IMR-90 (cell line): ENCODE results near the gene ARHGAP32. TPM values are rescaled to one million over a fixed set of nuclear protein-coding genes. Genes with fewer than 3 reads are reported as not detected.

Experiments used
- ATAC-seq: fragments of 200-7000 bp; cut with Tn5 transposase; 2 replicates; pipeline ENCODE4 v1.9.1; 2020; ENCODE audit warnings: low read depth, mild to moderate bottlenecking, moderate library complexity
- BruUV-seq: library from RNA; stranded (reverse); fragments of 400-500 nt; replicated peaks from 2 replicates; lab custom pipeline; 2021; lab: Mats Ljungman, UMichigan
- CTCF ChIA-PET: fragments of 300-600 bp; formaldehyde crosslinking; extraction: SDS; loops from one replicate; lab custom pipeline; 2021; ENCODE audit warnings: antibody characterized with exemption; lab: Yijun Ruan, JAX
- POLR2A ChIA-PET: fragments of 300-600 bp; sonication (Branson Sonifier 250); formaldehyde crosslinking; loops from one replicate; lab custom pipeline; 2022; ENCODE audit warnings: antibody characterized with exemption; ENCODE audit not compliant: unreplicated experiment; lab: Charles Lee
- DNase-seq: peaks from one replicate; pipeline ENCODE4 v3.0.0; 2013
- H2AFZ ChIP-seq: replicated peaks from 2 replicates; pipeline ENCODE3; 2013; ENCODE audit warnings: low read length, mild to moderate bottlenecking; ENCODE audit not compliant: poor library complexity
- H2AK5ac ChIP-seq: 2 replicates; pipeline ENCODE4 v1.6.1; 2013; ENCODE audit warnings: low read depth, low read length, inconsistent platforms
- H2AK9ac ChIP-seq: replicated peaks from 2 replicates; pipeline ENCODE3; 2013; ENCODE audit warnings: mild to moderate bottlenecking, low read depth, low read length, moderate library complexity; ENCODE audit not compliant: poor library complexity
- H2BK120ac ChIP-seq: 2 replicates; pipeline ENCODE4 v1.6.1; 2013; ENCODE audit warnings: low read depth, low read length, inconsistent platforms
- H2BK15ac ChIP-seq: 3 replicates; pipeline ENCODE4 v1.6.1; 2013; ENCODE audit warnings: low read depth, low read length, inconsistent platforms
- H2BK20ac ChIP-seq: 2 replicates; pipeline ENCODE4 v1.6.1; 2013; ENCODE audit warnings: low read depth, mild to moderate bottlenecking, inconsistent platforms, low read length, moderate library complexity
- H2BK5ac ChIP-seq: 2 replicates; pipeline ENCODE4 v1.6.1; 2013; ENCODE audit warnings: mild to moderate bottlenecking, low read depth, low read length, inconsistent platforms; ENCODE audit not compliant: poor library complexity, severe bottlenecking
- H3K14ac ChIP-seq: replicated peaks from 2 replicates; pipeline ENCODE4 v1.6.1; 2013; ENCODE audit warnings: low read depth, low read length, inconsistent platforms
- H3K18ac ChIP-seq: 2 replicates; pipeline ENCODE4 v1.6.1; 2013; ENCODE audit warnings: low read depth, low read length, control low read depth
- H3K23ac ChIP-seq: 2 replicates; pipeline ENCODE4 v1.6.1; 2013; ENCODE audit warnings: low read depth, low read length, inconsistent platforms
- H3K27ac ChIP-seq: 2 replicates; pipeline ENCODE4 v1.5.1; 2013; ENCODE audit warnings: mild to moderate bottlenecking, control low read depth, low read length; ENCODE audit not compliant: insufficient read depth
- H3K27me3 ChIP-seq: 2 replicates; pipeline ENCODE4 v1.6.1; 2013; ENCODE audit warnings: low read length; ENCODE audit not compliant: control insufficient read depth, insufficient read depth
- H3K36me3 ChIP-seq: 2 replicates; pipeline ENCODE4 v1.6.1; 2013; ENCODE audit warnings: low read length, mixed read lengths; ENCODE audit not compliant: control insufficient read depth, insufficient read depth
- H3K4ac ChIP-seq: 2 replicates; pipeline ENCODE4 v1.6.1; 2013; ENCODE audit warnings: low read depth, low read length, inconsistent platforms
- H3K4me1 ChIP-seq: 2 replicates; pipeline ENCODE4 v1.6.1; 2013; ENCODE audit warnings: low read length, mixed read lengths; ENCODE audit not compliant: control insufficient read depth, insufficient read depth
- H3K4me2 ChIP-seq: 2 replicates; pipeline ENCODE4 v1.6.1; 2013; ENCODE audit warnings: low read depth, mild to moderate bottlenecking, control low read depth, low read length, moderate library complexity
- H3K4me3 ChIP-seq: 2 replicates; pipeline ENCODE4 v1.5.1; 2013; ENCODE audit warnings: low read depth, mild to moderate bottlenecking, control low read depth, low read length, moderate library complexity; ENCODE audit not compliant: insufficient read depth
- H3K56ac ChIP-seq: 2 replicates; pipeline ENCODE4 v1.6.1; 2013; ENCODE audit warnings: low read length, inconsistent platforms; ENCODE audit not compliant: insufficient read depth; ENCODE audit errors: extremely low read depth
- H3K79me1 ChIP-seq, 2 experiments: 2 replicates each; pipeline ENCODE4 v1.6.1; 2013; ENCODE audit warnings: low read length in 2 of 2, inconsistent platforms in 1 of 2, low read depth in 1 of 2
- H3K9ac ChIP-seq: 2 replicates; pipeline ENCODE4 v1.6.1; 2013; ENCODE audit warnings: low read depth, low read length, control low read depth
- H3K9me1 ChIP-seq: 2 replicates; pipeline ENCODE4 v1.6.1; 2013; ENCODE audit warnings: low read length, inconsistent platforms; ENCODE audit not compliant: insufficient read depth
- H3K9me3 ChIP-seq: 2 replicates; pipeline ENCODE4 v1.6.1; 2013; ENCODE audit warnings: low read length; ENCODE audit not compliant: control insufficient read depth, insufficient read depth
- H4K20me1 ChIP-seq: 2 replicates; pipeline ENCODE4 v1.6.1; 2013; ENCODE audit warnings: low read length, inconsistent platforms; ENCODE audit not compliant: insufficient read depth
- H4K5ac ChIP-seq: 2 replicates; pipeline ENCODE4 v1.6.1; 2013; ENCODE audit warnings: mild to moderate bottlenecking, low read depth, low read length, control low read depth
- H4K8ac ChIP-seq, 2 experiments: 2 replicates each; pipeline ENCODE4 v1.6.1; 2013; ENCODE audit warnings: low read depth in 2 of 2, low read length in 2 of 2, control low read depth in 1 of 2, inconsistent platforms in 1 of 2
- H4K91ac ChIP-seq: 2 replicates; pipeline ENCODE4 v1.6.1; 2013; ENCODE audit warnings: low read depth, low read length, inconsistent platforms; ENCODE audit not compliant: insufficient read depth
- BHLHE40 ChIP-seq: fragments of 150-350 bp; IDR thresholded peaks from 2 replicates; pipeline ENCODE4 v1.6.1; 2016; ENCODE audit warnings: mild to moderate bottlenecking, low read depth, low read length
- CEBPB ChIP-seq: IDR thresholded peaks from 2 replicates; pipeline ENCODE4 v1.6.1; 2012; ENCODE audit warnings: low read depth, low read length, improper control_type of control experiment
- ELK1 ChIP-seq: fragments of 150-350 bp; IDR thresholded peaks from 2 replicates; pipeline ENCODE4 v1.6.1; 2016; ENCODE audit warnings: low read depth, mild to moderate bottlenecking, low read length, moderate library complexity, borderline replicate concordance
- FOS ChIP-seq: fragments of 150-350 bp; IDR thresholded peaks from 2 replicates; pipeline ENCODE4 v1.6.1; 2016; ENCODE audit warnings: low read depth, low read length
- MAFK ChIP-seq: IDR thresholded peaks from 2 replicates; pipeline ENCODE4 v1.6.1; 2012; ENCODE audit warnings: low read depth, low read length, improper control_type of control experiment
- MAZ ChIP-seq: IDR thresholded peaks from 2 replicates; pipeline ENCODE4 v1.6.1; 2012; ENCODE audit warnings: low read depth, mild to moderate bottlenecking, low read length, improper control_type of control experiment, moderate library complexity, borderline replicate concordance
- MXI1 ChIP-seq: IDR thresholded peaks from 2 replicates; pipeline ENCODE4 v1.6.1; 2012; ENCODE audit warnings: low read depth, mild to moderate bottlenecking, low read length, moderate library complexity, borderline replicate concordance
- NFE2L2 ChIP-seq: fragments of 150-350 bp; IDR thresholded peaks from 2 replicates; pipeline ENCODE4 v1.6.1; 2016; ENCODE audit warnings: low read depth, mild to moderate bottlenecking, low read length
- POLR2A ChIP-seq: IDR thresholded peaks from 2 replicates; pipeline ENCODE4 v1.6.1; 2012; ENCODE audit warnings: mild to moderate bottlenecking, low read depth, low read length
- RCOR1 ChIP-seq: IDR thresholded peaks from 2 replicates; pipeline ENCODE4 v1.6.1; 2012; ENCODE audit warnings: mild to moderate bottlenecking, low read length, improper control_type of control experiment; ENCODE audit not compliant: insufficient replicate concordance
- RFX5 ChIP-seq: IDR thresholded peaks from 2 replicates; pipeline ENCODE4 v1.8.0; 2012; ENCODE audit warnings: low read depth, mild to moderate bottlenecking, low read length, moderate library complexity
- SMC3 ChIP-seq: fragments of 150-350 bp; IDR thresholded peaks from 2 replicates; pipeline ENCODE4 v1.6.1; 2016; ENCODE audit warnings: low read depth, mild to moderate bottlenecking, antibody characterized with exemption, low read length, moderate library complexity
- USF2 ChIP-seq: fragments of 150-350 bp; IDR thresholded peaks from 2 replicates; pipeline ENCODE4 v1.6.1; 2017; ENCODE audit warnings: mild to moderate bottlenecking, antibody characterized with exemption, low read length, low read depth
- WGBS, 2 experiments: methylation state at CpG; one replicate each; pipeline versions ENCODE4 v1.1.5 to v1.1.7; 2013; ENCODE audit warnings: missing lambda C conversion rate in 2 of 2; ENCODE audit not compliant: insufficient read length in 1 of 2; ENCODE audit errors: extremely low coverage in 2 of 2; 5-methylcytosine and 5-hydroxymethylcytosine counted together
- dilution Hi-C: fragments of 300-500 bp; cut with HindIII; formaldehyde crosslinking; loops from one replicate; pipeline ENCODE4 v1.14.3; 2018; ENCODE audit warnings: low sequenced_read_pairs; ENCODE audit not compliant: unreplicated experiment
- in situ Hi-C: fragments of 300-500 bp; cut with MboI; formaldehyde crosslinking; loops from 3 replicates; pipeline ENCODE4 v1.14.3; 2019; ENCODE audit warnings: low sequenced_read_pairs, inconsistent platforms, mixed read lengths
- intact Hi-C: fragments of 100-400 bp; cut with micrococcal nuclease; formaldehyde crosslinking; loops from 2 replicates; pipeline ENCODE4 v1.10.0; 2022
- polyA plus RNA-seq, 3 experiments: library from polyadenylated mRNA; depleted of rRNA; stranded (reverse); fragments of >200 nt; gene quantifications; 2 replicates each; pipeline ENCODE4 v1.2.3, GENCODE V29; 2012; ENCODE audit warnings: low replicate concordance in 1 of 3
- total RNA-seq: library from RNA; depleted of rRNA; stranded (reverse); fragments of >200 nt; gene quantifications from 2 replicates; pipeline ENCODE4 v1.2.3, GENCODE V29; 2012

ARHGAP32 gene
- total and polyA plus RNA-seq, 2 of the 4 experiments (the other 2 are of a cell fraction): 4.1 to 8.4 TPM

GRCh38 chr11:129215506-129216245 lies 23.6 kb upstream of the ARHGAP32 start:
- Histone ChIP-seq H3K9me1 (no peaks in the 10 kb centered on the region), H3K14ac (no peak overlapping the region), H2BK5ac (no peak overlapping the region), H2AK5ac (no peak overlapping the region), H3K79me1 (peaks cover 2 to 22% of the 10 kb centered on the region in 2 experiments; a peak in 3 of 4 replicates), H2AK9ac (no peak overlapping the region), H4K5ac (no peak overlapping the region), H2AFZ (no peak overlapping the region), H2BK15ac (no peak overlapping the region), H4K20me1 (no peaks in the 10 kb centered on the region), H3K36me3 (no peaks in the 10 kb centered on the region), H3K9ac (no peak overlapping the region), H3K4me2 (no peak overlapping the region), H3K56ac (no peak overlapping the region), H3K9me3 (no peaks in the 10 kb centered on the region), H2BK20ac (no peak overlapping the region), H3K4me3 (no peak overlapping the region), H3K27me3 (no peaks in the 10 kb centered on the region), H2BK120ac (no peak overlapping the region), H3K23ac (no peak overlapping the region), H3K4ac (no peak overlapping the region), H4K8ac (no peak overlapping the region), H3K4me1 (no peaks in the 10 kb centered on the region; the same call in 1 of the 2 replicates), H3K27ac (no peak overlapping the region), H4K91ac (no peak overlapping the region), H3K18ac (no peak overlapping the region)
- no TSS peak for BruUV-seq
- DNase-seq (no peak), ATAC-seq (no peak)
- WGBS, 2 experiments: 66% methylated on average over 4 of the region's 8 CpGs; no CpG with 5 or more reads in 1 of the 2 experiments
- ChIA-PET CTCF (no interaction called here), POLR2A (no interaction called here)
- dilution Hi-C loops: no loop called here
- TF ChIP-seq MXI1 (no peak), SMC3 (no peak), RCOR1 (no peak), USF2 (no peak), RFX5 (no peak), FOS (no peak), ELK1 (no peak), MAFK (no peak), NFE2L2 (no peak), MAZ (no peak), POLR2A (no peak), CEBPB (no peak), BHLHE40 (no peak)
- intact Hi-C loops: no loop called here
- in situ Hi-C loops: no loop called here
